HCT116 (cell line): ENCODE measurements around the gene CLDN14. TPM values are rescaled to one million over a fixed set of nuclear protein-coding genes. Genes with fewer than 3 reads are reported as not detected.

Source experiments
- ATAC-seq: fragments of 200-7000 bp; cut with Tn5 transposase; 2 replicates; pipeline ENCODE4 v1.9.1; 2020; ENCODE audit warnings: mild to moderate bottlenecking, moderate library complexity
- BruUV-seq: library from RNA; stranded (reverse); fragments of 400-500 nt; replicated peaks from 2 replicates; lab custom pipeline; 2021; lab: Mats Ljungman, UMichigan
- CTCF ChIA-PET: fragments of 300-600 bp; sonication (Branson Sonifier 250); formaldehyde crosslinking; loops from one replicate; lab custom pipeline; 2021; ENCODE audit warnings: antibody characterized with exemption; lab: Charles Lee
- POLR2A ChIA-PET: fragments of 300-600, 350-600 bp; sonication (Branson Sonifier 250); formaldehyde crosslinking; loops from one replicate; lab custom pipeline; 2021; ENCODE audit warnings: antibody characterized with exemption; lab: Charles Lee
- RAD21 ChIA-PET, 2 experiments: fragments of 300-600 bp; sonication (Branson Sonifier 250); formaldehyde crosslinking; loops; one replicate each; lab custom pipeline; 2023; ENCODE audit warnings: low total read pairs in 2 of 2; ENCODE audit not compliant: uncharacterized antibody in 2 of 2, unreplicated experiment in 2 of 2, low non-redundant PET in 1 of 2; lab: Charles Lee
- DNase-seq: peaks from one replicate; pipeline ENCODE4 v3.0.0-alpha.2; 2010; ENCODE audit warnings: low read depth, low spot score
- H2AFZ ChIP-seq: fragments of 200-600 bp; shearing (Covaris generic), sonication (generic); 2 replicates; pipeline ENCODE4 v1.6.1; 2017; ENCODE audit warnings: low read depth, mixed run types, mixed read lengths, antibody characterized with exemption, low read length; ENCODE audit not compliant: poor library complexity, severe bottlenecking
- H3K27ac ChIP-seq: 2 replicates; pipeline ENCODE4 v1.5.1; 2012; ENCODE audit warnings: low read depth, low read length
- H3K27me3 ChIP-seq: fragments of 200-600 bp; sonication (generic); 2 replicates; pipeline ENCODE4 v1.6.1; 2016; ENCODE audit warnings: mixed run types, low read length, mixed read lengths; ENCODE audit not compliant: insufficient read depth
- H3K36me3 ChIP-seq, 2 experiments: fragments of 200-500 bp in 1 of 2; fragments of 200-600 bp in 1 of 2; sonication (Bioruptor generic) in 1 of 2; sonication (generic) in 1 of 2; 2 replicates each; pipeline versions ENCODE4 v1.5.1 to v1.6.1; 2014 to 2016; ENCODE audit warnings: low read length in 2 of 2, inconsistent platforms in 1 of 2, mixed read lengths in 1 of 2, mixed run types in 1 of 2; ENCODE audit not compliant: insufficient read depth in 2 of 2, control insufficient read depth in 1 of 2
- H3K4me1 ChIP-seq, 2 experiments: fragments of 200-600 bp in 1 of 2; sonication (generic) in 1 of 2; 2 replicates each; pipeline versions ENCODE4 v1.5.1 to v1.6.1; 2012 to 2017; ENCODE audit warnings: low read length in 2 of 2, inconsistent platforms in 1 of 2, mild to moderate bottlenecking in 1 of 2, mixed read lengths in 1 of 2, mixed run types in 1 of 2, moderate library complexity in 1 of 2; ENCODE audit not compliant: insufficient read depth in 2 of 2, control insufficient read depth in 1 of 2
- H3K4me2 ChIP-seq: fragments of 200-600 bp; sonication (generic); 2 replicates; pipeline ENCODE4 v1.6.1; 2017; ENCODE audit warnings: mixed run types, low read length, mixed read lengths
- H3K4me3 ChIP-seq, 2 experiments: fragments of 200-600 bp in 1 of 2; sonication (generic) in 1 of 2; replicated peaks in 1 of 2; 2 replicates each; pipeline ENCODE4 v1.5.1; 2011 to 2016; ENCODE audit warnings: low read length in 2 of 2, control low read depth in 1 of 2, low read depth in 1 of 2, mild to moderate bottlenecking in 1 of 2, mixed read lengths in 1 of 2, mixed run types in 1 of 2
- H3K79me2 ChIP-seq: fragments of 200-600 bp; sonication (generic); 2 replicates; pipeline ENCODE4 v1.6.1; 2017; ENCODE audit warnings: mild to moderate bottlenecking, mixed run types, low read length, moderate library complexity, mixed read lengths; ENCODE audit not compliant: insufficient read depth
- H3K9ac ChIP-seq: fragments of 200-600 bp; sonication (generic); 2 replicates; pipeline ENCODE4 v1.6.1; 2016; ENCODE audit warnings: low read length, mixed read lengths
- H3K9me2 ChIP-seq: fragments of 200-600 bp; sonication (generic), shearing (Covaris generic); 2 replicates; pipeline ENCODE4 v1.6.1; 2017; ENCODE audit warnings: mixed run types, mild to moderate bottlenecking, moderate library complexity; ENCODE audit not compliant: insufficient read depth
- H3K9me3 ChIP-seq, 2 experiments: fragments of 200-500 bp in 1 of 2; fragments of 200-600 bp in 1 of 2; sonication (Bioruptor generic) in 1 of 2; sonication (generic) in 1 of 2; 2 replicates each; pipeline ENCODE4 v1.6.1; 2014 to 2017; ENCODE audit warnings: low read length in 2 of 2, mixed read lengths in 2 of 2, inconsistent platforms in 1 of 2, low read depth in 1 of 2, mild to moderate bottlenecking in 1 of 2, mixed run types in 1 of 2, moderate library complexity in 1 of 2; ENCODE audit not compliant: control insufficient read depth in 1 of 2, insufficient read depth in 1 of 2
- H4K20me1 ChIP-seq: fragments of 200-600 bp; sonication (generic), shearing (Covaris generic); 2 replicates; pipeline ENCODE4 v1.6.1; 2017; ENCODE audit warnings: mixed run types, mild to moderate bottlenecking, moderate library complexity; ENCODE audit not compliant: insufficient read depth
- CBX3 ChIP-seq: IDR thresholded peaks from 2 replicates; pipeline ENCODE4 v1.6.1; 2012; ENCODE audit warnings: low read depth
- EGR1 ChIP-seq: IDR thresholded peaks from 2 replicates; pipeline ENCODE4 v1.6.1; 2012; ENCODE audit warnings: low read depth
- ELF1 ChIP-seq: IDR thresholded peaks from 2 replicates; pipeline ENCODE4 v1.6.1; 2012; ENCODE audit warnings: low read depth, borderline replicate concordance
- EZH2 ChIP-seq: fragments of 200-600 bp; sonication (generic); IDR thresholded peaks from 2 replicates; pipeline ENCODE4 v1.6.1; 2017; ENCODE audit warnings: antibody characterized with exemption, mixed run types
- EZH2phosphoT487 ChIP-seq: fragments of 200-600 bp; IDR thresholded peaks from 2 replicates; pipeline ENCODE4 v1.6.1; 2018; ENCODE audit warnings: antibody characterized with exemption, borderline replicate concordance
- JUND ChIP-seq: IDR thresholded peaks from 2 replicates; pipeline ENCODE4 v1.6.1; 2012
- MAX ChIP-seq: IDR thresholded peaks from 2 replicates; pipeline ENCODE4 v1.6.1; 2012
- POLR2A ChIP-seq: IDR thresholded peaks from 2 replicates; pipeline ENCODE4 v1.7.0; 2011; ENCODE audit warnings: borderline replicate concordance; ENCODE audit not compliant: insufficient read depth, insufficient read length; ENCODE audit errors: extremely low read depth
- POLR2AphosphoS5 ChIP-seq: IDR thresholded peaks from 2 replicates; pipeline ENCODE4 v1.6.1; 2011; ENCODE audit warnings: mild to moderate bottlenecking, low read depth, low read length, moderate library complexity
- RAD21 ChIP-seq: IDR thresholded peaks from 2 replicates; pipeline ENCODE4 v1.6.1; 2012; ENCODE audit warnings: low read depth, mild to moderate bottlenecking
- SIN3A ChIP-seq: IDR thresholded peaks from 2 replicates; pipeline ENCODE4 v1.6.1; 2012; ENCODE audit warnings: low read depth
- SP1 ChIP-seq: IDR thresholded peaks from 2 replicates; pipeline ENCODE4 v1.6.1; 2012; ENCODE audit warnings: low read depth
- TCF7L2 ChIP-seq: IDR thresholded peaks from 2 replicates; pipeline ENCODE4 v1.7.0; 2011; ENCODE audit warnings: borderline replicate concordance, inconsistent platforms; ENCODE audit not compliant: insufficient read depth, insufficient read length; ENCODE audit errors: extremely low read depth
- YY1 ChIP-seq: IDR thresholded peaks from 2 replicates; pipeline ENCODE4 v1.6.1; 2011; ENCODE audit warnings: low read length, low read depth, moderate library complexity, mild to moderate bottlenecking; ENCODE audit not compliant: insufficient replicate concordance; ENCODE audit errors: extremely low read depth
- ZNF274 ChIP-seq: fragments of 200-500 bp; sonication (Bioruptor generic); IDR thresholded peaks from 2 replicates; pipeline ENCODE4 v1.6.1; 2014; ENCODE audit warnings: mild to moderate bottlenecking, low read depth, low read length, inconsistent platforms
- intact Hi-C: fragments of 100-400 bp; cut with micrococcal nuclease; formaldehyde crosslinking; loops from 2 replicates; pipeline ENCODE4 v1.10.0; 2022
- total RNA-seq: library from RNA; stranded (reverse); gene quantifications from one replicate; pipeline ENCODE4 v1.2.1, GENCODE V29; 2021; ENCODE audit not compliant: unreplicated experiment
- TF ChIP-seq, protein P1 (sequence below), 3 experiments: fragments of 200-600 bp in 1 of 3; sonication (generic) in 1 of 3; IDR thresholded peaks in 2 of 3; conservative IDR thresholded peaks in 1 of 3; 2 replicates each; pipeline ENCODE4 v1.5.1; 2012 to 2017; ENCODE audit warnings: low read depth in 2 of 3, low read length in 2 of 3, antibody characterized with exemption in 1 of 3, borderline replicate concordance in 1 of 3, control low read depth in 1 of 3, mild to moderate bottlenecking in 1 of 3, mixed read lengths in 1 of 3, mixed run types in 1 of 3, moderate library complexity in 1 of 3; ENCODE audit not compliant: insufficient read depth in 1 of 3
- TF ChIP-seq, protein P2 (sequence below): IDR thresholded peaks from 2 replicates; pipeline ENCODE4 v1.6.1; 2011; ENCODE audit warnings: mild to moderate bottlenecking, low read length, moderate library complexity; ENCODE audit not compliant: insufficient replicate concordance; ENCODE audit errors: extremely low read depth
- TF ChIP-seq, protein P3 (sequence below): IDR thresholded peaks from 2 replicates; pipeline ENCODE4 v1.6.1; 2012; ENCODE audit warnings: low read depth

CLDN14 gene
- total RNA-seq, 1 experiment from 2014 or later, result not detected

DNA sequence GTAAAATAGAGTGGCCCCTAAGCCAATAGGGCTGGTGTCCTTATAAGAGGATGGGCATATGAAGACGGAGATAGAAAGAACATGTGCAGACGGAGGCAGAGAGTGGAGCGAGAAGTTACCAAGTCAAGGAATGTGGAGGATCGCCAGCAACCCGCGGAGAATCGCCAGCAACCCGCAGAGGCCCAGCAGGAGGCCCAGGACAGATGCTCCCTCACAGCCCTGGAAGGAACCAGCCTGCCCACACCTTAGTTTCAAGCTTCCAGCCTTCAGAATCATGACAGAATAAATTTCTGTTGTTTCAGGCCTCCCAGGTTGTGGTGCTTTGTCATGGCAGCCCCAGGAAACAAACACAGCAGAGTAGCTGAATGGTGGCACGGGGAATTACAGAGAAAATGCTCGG lies 9.6 kb downstream of the CLDN14 start:
- Histone ChIP-seq H3K4me3 (no peak overlapping the region), H3K9ac (no peak overlapping the region), H3K4me2 (no peak overlapping the region), H3K4me1 (peaks cover 0 to 3% of the 10 kb centered on the region in 2 experiments; a peak in 1 of 4 replicates), H2AFZ (no peak overlapping the region), H3K79me2 (no peaks in the 10 kb centered on the region), H4K20me1 (no peaks in the 10 kb centered on the region), H3K36me3 (no peaks in the 10 kb centered on the region), H3K27me3 (peaks cover 3% of the 10 kb centered on the region; the same call in 1 of the 2 replicates), H3K9me3 (no peaks in the 10 kb centered on the region), H3K27ac (no peak overlapping the region), H3K9me2 (no peaks in the 10 kb centered on the region)
- no TSS peak for BruUV-seq
- DNase-seq, result no peak
- ChIA-PET RAD21 (no interaction called here), POLR2A (no interaction called here), CTCF (no interaction called here)
- no peak for TF ChIP-seq ZNF274
- no peak for TF ChIP-seq SP1
- TF ChIP-seq POLR2A, result no peak
- TF ChIP-seq SIN3A, result no peak
- TF ChIP-seq, protein P1, sequence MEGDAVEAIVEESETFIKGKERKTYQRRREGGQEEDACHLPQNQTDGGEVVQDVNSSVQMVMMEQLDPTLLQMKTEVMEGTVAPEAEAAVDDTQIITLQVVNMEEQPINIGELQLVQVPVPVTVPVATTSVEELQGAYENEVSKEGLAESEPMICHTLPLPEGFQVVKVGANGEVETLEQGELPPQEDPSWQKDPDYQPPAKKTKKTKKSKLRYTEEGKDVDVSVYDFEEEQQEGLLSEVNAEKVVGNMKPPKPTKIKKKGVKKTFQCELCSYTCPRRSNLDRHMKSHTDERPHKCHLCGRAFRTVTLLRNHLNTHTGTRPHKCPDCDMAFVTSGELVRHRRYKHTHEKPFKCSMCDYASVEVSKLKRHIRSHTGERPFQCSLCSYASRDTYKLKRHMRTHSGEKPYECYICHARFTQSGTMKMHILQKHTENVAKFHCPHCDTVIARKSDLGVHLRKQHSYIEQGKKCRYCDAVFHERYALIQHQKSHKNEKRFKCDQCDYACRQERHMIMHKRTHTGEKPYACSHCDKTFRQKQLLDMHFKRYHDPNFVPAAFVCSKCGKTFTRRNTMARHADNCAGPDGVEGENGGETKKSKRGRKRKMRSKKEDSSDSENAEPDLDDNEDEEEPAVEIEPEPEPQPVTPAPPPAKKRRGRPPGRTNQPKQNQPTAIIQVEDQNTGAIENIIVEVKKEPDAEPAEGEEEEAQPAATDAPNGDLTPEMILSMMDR (IDR thresholded peaks at IDR 0.05 in 2 of 3, conservative IDR thresholded peaks at IDR 0.05 in 1 of 3; ENCODE audit: borderline replicate concordance in 1 of 3, insufficient read depth in 1 of 3, low read depth in 2 of 3, low read length in 2 of 3), result no peak
- TF ChIP-seq ELF1, result no peak
- TF ChIP-seq, protein P2, sequence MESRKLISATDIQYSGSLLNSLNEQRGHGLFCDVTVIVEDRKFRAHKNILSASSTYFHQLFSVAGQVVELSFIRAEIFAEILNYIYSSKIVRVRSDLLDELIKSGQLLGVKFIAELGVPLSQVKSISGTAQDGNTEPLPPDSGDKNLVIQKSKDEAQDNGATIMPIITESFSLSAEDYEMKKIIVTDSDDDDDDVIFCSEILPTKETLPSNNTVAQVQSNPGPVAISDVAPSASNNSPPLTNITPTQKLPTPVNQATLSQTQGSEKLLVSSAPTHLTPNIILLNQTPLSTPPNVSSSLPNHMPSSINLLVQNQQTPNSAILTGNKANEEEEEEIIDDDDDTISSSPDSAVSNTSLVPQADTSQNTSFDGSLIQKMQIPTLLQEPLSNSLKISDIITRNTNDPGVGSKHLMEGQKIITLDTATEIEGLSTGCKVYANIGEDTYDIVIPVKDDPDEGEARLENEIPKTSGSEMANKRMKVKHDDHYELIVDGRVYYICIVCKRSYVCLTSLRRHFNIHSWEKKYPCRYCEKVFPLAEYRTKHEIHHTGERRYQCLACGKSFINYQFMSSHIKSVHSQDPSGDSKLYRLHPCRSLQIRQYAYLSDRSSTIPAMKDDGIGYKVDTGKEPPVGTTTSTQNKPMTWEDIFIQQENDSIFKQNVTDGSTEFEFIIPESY, result no peak
- TF ChIP-seq EGR1, result no peak
- no peak for TF ChIP-seq TCF7L2
- no peak for TF ChIP-seq YY1
- no peak for TF ChIP-seq JUND
- no peak for TF ChIP-seq EZH2
- TF ChIP-seq RAD21, result no peak
- TF ChIP-seq POLR2AphosphoS5, result no peak
- no peak for TF ChIP-seq MAX
- TF ChIP-seq, protein P3, sequence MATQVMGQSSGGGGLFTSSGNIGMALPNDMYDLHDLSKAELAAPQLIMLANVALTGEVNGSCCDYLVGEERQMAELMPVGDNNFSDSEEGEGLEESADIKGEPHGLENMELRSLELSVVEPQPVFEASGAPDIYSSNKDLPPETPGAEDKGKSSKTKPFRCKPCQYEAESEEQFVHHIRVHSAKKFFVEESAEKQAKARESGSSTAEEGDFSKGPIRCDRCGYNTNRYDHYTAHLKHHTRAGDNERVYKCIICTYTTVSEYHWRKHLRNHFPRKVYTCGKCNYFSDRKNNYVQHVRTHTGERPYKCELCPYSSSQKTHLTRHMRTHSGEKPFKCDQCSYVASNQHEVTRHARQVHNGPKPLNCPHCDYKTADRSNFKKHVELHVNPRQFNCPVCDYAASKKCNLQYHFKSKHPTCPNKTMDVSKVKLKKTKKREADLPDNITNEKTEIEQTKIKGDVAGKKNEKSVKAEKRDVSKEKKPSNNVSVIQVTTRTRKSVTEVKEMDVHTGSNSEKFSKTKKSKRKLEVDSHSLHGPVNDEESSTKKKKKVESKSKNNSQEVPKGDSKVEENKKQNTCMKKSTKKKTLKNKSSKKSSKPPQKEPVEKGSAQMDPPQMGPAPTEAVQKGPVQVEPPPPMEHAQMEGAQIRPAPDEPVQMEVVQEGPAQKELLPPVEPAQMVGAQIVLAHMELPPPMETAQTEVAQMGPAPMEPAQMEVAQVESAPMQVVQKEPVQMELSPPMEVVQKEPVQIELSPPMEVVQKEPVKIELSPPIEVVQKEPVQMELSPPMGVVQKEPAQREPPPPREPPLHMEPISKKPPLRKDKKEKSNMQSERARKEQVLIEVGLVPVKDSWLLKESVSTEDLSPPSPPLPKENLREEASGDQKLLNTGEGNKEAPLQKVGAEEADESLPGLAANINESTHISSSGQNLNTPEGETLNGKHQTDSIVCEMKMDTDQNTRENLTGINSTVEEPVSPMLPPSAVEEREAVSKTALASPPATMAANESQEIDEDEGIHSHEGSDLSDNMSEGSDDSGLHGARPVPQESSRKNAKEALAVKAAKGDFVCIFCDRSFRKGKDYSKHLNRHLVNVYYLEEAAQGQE, result no peak
- no peak for TF ChIP-seq CBX3
- no peak for TF ChIP-seq EZH2phosphoT487
- intact Hi-C loops, result no loop called here
- ATAC-seq, result no peak
